ENCODE data around the gene SNAPC1.

DNA sequence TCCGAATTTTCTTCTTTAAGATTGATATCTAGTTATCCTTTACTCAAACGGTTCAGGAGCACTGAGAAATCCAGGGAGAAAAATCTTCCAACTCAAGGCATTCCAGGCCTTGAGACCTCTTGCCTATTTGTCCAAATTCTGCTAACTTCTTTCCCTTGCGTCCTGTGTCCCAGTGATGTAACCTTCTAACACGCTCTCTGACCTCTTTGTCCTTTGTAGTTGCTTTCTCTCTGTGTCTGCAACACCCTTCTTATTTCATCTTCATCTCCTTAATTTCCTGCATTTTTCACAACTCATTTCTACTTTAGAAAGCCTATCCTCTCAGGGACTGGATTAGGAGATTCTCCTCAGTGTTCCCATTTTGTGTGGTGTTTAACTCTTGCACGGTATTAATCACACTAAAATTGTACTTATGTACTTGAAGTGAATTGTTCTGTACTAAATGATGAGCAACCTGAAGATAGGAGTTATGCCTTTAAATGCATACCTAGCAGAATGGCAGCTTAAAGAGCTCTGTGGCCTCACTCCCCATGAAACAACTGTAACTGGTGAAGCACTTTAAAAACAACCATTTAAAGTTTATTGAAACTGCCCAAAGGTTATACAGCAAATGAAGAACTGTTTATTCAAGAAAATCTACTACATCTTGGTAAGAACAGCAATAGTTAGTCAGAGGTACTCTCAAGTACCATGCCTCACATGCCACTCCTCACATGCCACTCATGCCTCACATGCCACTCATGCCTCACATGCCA is 7.4 kb upstream of the SNAPC1 start:
- TF ChIP-seq CTCF (IDR thresholded peaks at IDR 0.05; ENCODE audit: extremely low read depth in 1 of 2, insufficient read depth in 1 of 2, low read depth in 1 of 2, low read length in 2 of 2) (no peak), POLR2AphosphoS5 (IDR thresholded peaks at IDR 0.05; ENCODE audit: insufficient read depth, low read depth, low read length) (no peak), MAX (IDR thresholded peaks at IDR 0.05; ENCODE audit: insufficient read depth, insufficient read length) (no peak)

Measured in endothelial cell of umbilical vein (primary cell).